OCI-M2 (cell line): ENCODE results near the gene TNFAIP2.

Experiments
- DNase-seq: peaks from one replicate; lab custom pipeline; 2025; ENCODE audit not compliant: unreplicated experiment; lab: John Stamatoyannopoulos, UW

Gene TNFAIP2

DNA sequence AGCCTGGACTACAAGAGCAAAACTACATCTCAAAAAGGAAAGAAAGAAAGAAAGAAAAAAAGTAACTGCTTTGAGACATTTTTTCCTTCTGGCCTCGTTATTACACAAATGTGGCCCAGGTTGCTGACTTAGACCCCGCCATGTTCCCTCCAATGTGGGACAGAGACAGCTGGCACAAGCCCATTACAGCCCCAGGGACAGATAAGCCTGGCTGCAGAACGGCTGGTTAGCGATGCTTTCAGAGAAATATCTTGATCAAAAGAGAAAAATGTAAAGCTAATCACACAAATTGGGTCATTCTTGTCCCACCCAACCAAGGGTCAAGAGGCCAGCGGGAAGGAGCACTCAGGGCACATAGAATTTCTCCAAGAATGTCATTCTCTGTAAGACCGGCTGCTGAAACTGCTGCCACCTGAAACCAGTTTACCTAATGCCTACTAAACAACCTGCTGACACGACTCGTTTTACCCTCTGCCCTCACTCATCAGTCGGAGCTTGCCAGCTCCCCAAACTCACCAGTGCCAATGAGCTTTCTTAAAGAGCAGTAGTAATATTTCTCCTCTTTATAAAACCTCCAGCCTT is 63.1 kb downstream of the TNFAIP2 start:
- no peak for DNase-seq
